ENCODE results near the gene ELAPOR1.

The ELAPOR1 gene

DNA sequence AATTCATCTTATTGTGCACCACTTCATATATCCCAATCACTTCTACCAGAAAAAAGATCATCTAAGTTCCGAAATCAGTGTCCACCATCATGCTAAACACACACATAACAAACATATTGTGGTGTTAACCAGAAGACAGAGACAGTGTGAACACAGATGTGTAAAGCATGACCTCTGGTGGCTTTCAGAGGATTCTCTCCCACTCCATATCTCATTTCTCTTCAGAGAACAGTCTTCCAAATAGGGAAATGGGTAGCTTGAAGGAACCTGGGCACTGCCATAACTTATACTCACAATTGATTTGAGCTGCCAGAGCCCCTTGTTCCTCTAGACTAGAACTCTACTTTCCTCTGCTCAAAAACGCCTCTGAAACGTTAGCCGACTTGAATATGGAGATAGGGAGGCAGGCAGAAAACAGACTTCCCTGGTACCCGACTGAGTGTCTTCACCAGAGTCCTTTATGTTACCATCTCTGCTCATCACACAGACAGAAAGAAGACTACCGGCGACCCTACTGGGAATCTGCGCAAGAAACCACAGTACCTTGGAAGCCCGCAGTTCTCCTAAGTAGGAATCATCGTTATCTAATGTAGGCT is 1.8 kb upstream of the ELAPOR1 start:
- Histone ChIP-seq H3K4me3 (replicated peaks; ENCODE audit: insufficient read depth, low read length) (no peak overlapping the region), H3K27ac (replicated peaks) (peak overlapping the region; percentile 22), H3K27me3 (ENCODE audit: insufficient read depth, poor library complexity, severe bottlenecking) (peaks cover 19% of the 10 kb centered on the region)
- no peak for DNase-seq (ENCODE audit: low read depth in 1 of 2, low spot score in 1 of 2)
- TF ChIP-seq, protein P1, sequence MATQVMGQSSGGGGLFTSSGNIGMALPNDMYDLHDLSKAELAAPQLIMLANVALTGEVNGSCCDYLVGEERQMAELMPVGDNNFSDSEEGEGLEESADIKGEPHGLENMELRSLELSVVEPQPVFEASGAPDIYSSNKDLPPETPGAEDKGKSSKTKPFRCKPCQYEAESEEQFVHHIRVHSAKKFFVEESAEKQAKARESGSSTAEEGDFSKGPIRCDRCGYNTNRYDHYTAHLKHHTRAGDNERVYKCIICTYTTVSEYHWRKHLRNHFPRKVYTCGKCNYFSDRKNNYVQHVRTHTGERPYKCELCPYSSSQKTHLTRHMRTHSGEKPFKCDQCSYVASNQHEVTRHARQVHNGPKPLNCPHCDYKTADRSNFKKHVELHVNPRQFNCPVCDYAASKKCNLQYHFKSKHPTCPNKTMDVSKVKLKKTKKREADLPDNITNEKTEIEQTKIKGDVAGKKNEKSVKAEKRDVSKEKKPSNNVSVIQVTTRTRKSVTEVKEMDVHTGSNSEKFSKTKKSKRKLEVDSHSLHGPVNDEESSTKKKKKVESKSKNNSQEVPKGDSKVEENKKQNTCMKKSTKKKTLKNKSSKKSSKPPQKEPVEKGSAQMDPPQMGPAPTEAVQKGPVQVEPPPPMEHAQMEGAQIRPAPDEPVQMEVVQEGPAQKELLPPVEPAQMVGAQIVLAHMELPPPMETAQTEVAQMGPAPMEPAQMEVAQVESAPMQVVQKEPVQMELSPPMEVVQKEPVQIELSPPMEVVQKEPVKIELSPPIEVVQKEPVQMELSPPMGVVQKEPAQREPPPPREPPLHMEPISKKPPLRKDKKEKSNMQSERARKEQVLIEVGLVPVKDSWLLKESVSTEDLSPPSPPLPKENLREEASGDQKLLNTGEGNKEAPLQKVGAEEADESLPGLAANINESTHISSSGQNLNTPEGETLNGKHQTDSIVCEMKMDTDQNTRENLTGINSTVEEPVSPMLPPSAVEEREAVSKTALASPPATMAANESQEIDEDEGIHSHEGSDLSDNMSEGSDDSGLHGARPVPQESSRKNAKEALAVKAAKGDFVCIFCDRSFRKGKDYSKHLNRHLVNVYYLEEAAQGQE (IDR thresholded peaks at IDR 0.05; ENCODE audit: insufficient replicate concordance, low read depth) = no peak
- peak; percentile 13; the same call in 1 of the 2 replicates for TF ChIP-seq SPI1 (IDR thresholded peaks at IDR 0.05; ENCODE audit: borderline replicate concordance, low read depth)

DNA sequence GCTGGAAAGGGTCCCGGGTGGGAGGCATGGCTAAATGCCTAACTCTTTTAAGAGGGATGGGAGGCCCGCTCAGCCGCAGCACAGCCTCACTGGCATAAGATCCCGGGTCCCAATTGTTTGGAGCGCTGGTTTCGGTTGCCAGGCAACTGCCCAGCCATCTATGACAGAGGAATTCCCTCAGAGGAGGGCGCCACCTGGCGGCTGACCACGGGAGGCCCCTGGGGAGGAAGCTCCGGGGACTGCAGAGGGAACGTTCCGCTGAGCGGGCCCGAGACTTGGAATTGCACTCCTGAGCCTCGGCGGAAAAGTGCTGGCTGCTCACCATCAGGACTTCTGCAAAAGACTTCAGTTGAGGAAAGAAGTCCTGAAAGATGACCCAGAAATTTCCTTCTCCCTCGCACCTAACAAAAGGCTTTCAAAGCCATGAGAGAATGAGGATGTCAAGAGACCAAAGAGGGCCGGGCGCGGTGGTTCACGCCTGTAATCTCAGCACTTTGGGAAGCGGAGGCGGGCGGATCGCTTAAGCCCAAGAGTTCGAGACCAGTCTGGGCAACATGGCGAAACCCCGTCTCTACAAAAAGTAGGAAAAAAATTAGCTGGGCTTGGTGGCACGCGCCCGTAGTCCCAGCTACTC is 1.1 kb upstream of the ELAPOR1 start:
- peak; percentile 86 to 90 for DNase-seq (ENCODE audit: low read depth in 1 of 2, low spot score in 1 of 2)
- peak overlapping the region; percentile 22 for H3K27ac ChIP-seq (replicated peaks)
- H3K27me3 ChIP-seq (ENCODE audit: insufficient read depth, poor library complexity, severe bottlenecking) = peaks cover 19% of the 10 kb centered on the region
- H3K4me3 ChIP-seq (replicated peaks; ENCODE audit: insufficient read depth, low read length) = peak overlapping the region; percentile 7
- TF ChIP-seq SPI1 (IDR thresholded peaks at IDR 0.05; ENCODE audit: borderline replicate concordance, low read depth) (peak; percentile 46; the same call in 1 of the 2 replicates), GABPA (IDR thresholded peaks at IDR 0.05; ENCODE audit: low read depth) (no peak), POLR2AphosphoS5 (IDR thresholded peaks at IDR 0.05; ENCODE audit: low read depth) (no peak)
- TF ChIP-seq, protein P1 (IDR thresholded peaks at IDR 0.05; ENCODE audit: insufficient replicate concordance, low read depth) = no peak
- TF ChIP-seq, protein P2, sequence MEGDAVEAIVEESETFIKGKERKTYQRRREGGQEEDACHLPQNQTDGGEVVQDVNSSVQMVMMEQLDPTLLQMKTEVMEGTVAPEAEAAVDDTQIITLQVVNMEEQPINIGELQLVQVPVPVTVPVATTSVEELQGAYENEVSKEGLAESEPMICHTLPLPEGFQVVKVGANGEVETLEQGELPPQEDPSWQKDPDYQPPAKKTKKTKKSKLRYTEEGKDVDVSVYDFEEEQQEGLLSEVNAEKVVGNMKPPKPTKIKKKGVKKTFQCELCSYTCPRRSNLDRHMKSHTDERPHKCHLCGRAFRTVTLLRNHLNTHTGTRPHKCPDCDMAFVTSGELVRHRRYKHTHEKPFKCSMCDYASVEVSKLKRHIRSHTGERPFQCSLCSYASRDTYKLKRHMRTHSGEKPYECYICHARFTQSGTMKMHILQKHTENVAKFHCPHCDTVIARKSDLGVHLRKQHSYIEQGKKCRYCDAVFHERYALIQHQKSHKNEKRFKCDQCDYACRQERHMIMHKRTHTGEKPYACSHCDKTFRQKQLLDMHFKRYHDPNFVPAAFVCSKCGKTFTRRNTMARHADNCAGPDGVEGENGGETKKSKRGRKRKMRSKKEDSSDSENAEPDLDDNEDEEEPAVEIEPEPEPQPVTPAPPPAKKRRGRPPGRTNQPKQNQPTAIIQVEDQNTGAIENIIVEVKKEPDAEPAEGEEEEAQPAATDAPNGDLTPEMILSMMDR (IDR thresholded peaks at IDR 0.05; ENCODE audit: insufficient read depth, low read length) = peak; percentile 93

GRCh38 chr1:109114342-109114674 is 393 bp downstream of the ELAPOR1 start:
- Histone ChIP-seq H3K27ac (replicated peaks) (no peak overlapping the region), H3K27me3 (ENCODE audit: insufficient read depth, poor library complexity, severe bottlenecking) (peaks cover 19% of the 10 kb centered on the region), H3K4me3 (replicated peaks; ENCODE audit: insufficient read depth, low read length) (no peak overlapping the region)
- no peak for DNase-seq (ENCODE audit: low read depth in 1 of 2, low spot score in 1 of 2)
- TF ChIP-seq, protein P1 (IDR thresholded peaks at IDR 0.05; ENCODE audit: insufficient replicate concordance, low read depth) = no peak
- TF ChIP-seq SPI1 (IDR thresholded peaks at IDR 0.05; ENCODE audit: borderline replicate concordance, low read depth) = no peak
- TF ChIP-seq POLR2AphosphoS5 (IDR thresholded peaks at IDR 0.05; ENCODE audit: low read depth) = no peak
- TF ChIP-seq, protein P2 (IDR thresholded peaks at IDR 0.05; ENCODE audit: insufficient read depth, low read length) = no peak
- no peak for TF ChIP-seq GABPA (IDR thresholded peaks at IDR 0.05; ENCODE audit: low read depth)

Data from HL-60 (cell line).